Left lung (tissue), 10 donors: Measurements from ENCODE around the gene WDFY1. TPM values are rescaled to one million over a fixed set of nuclear protein-coding genes. Genes with fewer than 3 reads are reported as not detected.

Source experiments
- ATAC-seq: fragments of 200-7000 bp; cut with Tn5 transposase; one replicate; pipeline ENCODE4 v1.9.1; 2020; ENCODE audit warnings: moderate library complexity
- DNase-seq, 4 donors: peaks; one replicate each; pipeline ENCODE4 v3.0.0-alpha.2; 2013 to 2020
- H3K27ac ChIP-seq, 2 donors: fragments of 200-600 bp; sonication (generic) in 1 of 2; one replicate each; pipeline versions ENCODE4 v1.5.0 to v1.8.0; 2020 to 2021
- H3K27me3 ChIP-seq, 2 donors: fragments of 200-600 bp; sonication (generic) in 1 of 2; one replicate each; pipeline versions ENCODE4 v1.5.0 to v1.8.0; 2020 to 2021
- H3K36me3 ChIP-seq, 2 donors: fragments of 200-600 bp; sonication (generic) in 1 of 2; one replicate each; pipeline versions ENCODE4 v1.5.0 to v1.8.0; 2020 to 2021
- H3K4me1 ChIP-seq, 2 donors: fragments of 200-600 bp; one replicate each; pipeline ENCODE4 v1.8.0; 2021
- H3K4me3 ChIP-seq, 2 donors: fragments of 200-600 bp; sonication (generic) in 1 of 2; one replicate each; pipeline versions ENCODE4 v1.5.0 to v1.8.0; 2020 to 2021; ENCODE audit warnings: mild to moderate bottlenecking in 1 of 2
- H3K9me3 ChIP-seq, 2 donors: fragments of 200-600 bp; sonication (generic) in 1 of 2; one replicate each; pipeline versions ENCODE4 v1.5.0 to v1.8.0; 2020 to 2021
- intact Hi-C, 2 donors: fragments of 100-400 bp; cut with DNase I; formaldehyde crosslinking; loops; one replicate each; pipeline versions ENCODE4 v1.11.2 to v1.14.2; 2022
- polyA plus RNA-seq, 6 donors: library from polyadenylated mRNA; unstranded; fragments of 120-200 nt; gene quantifications; one replicate each; pipeline ENCODE4 v1.2.1, GENCODE V29; 2013; ENCODE audit not compliant: insufficient read length in 6 of 6
- total RNA-seq, 2 donors: library from RNA; stranded (reverse); fragmentation: NEBNext Ultra II Directional; extraction: Animal tissue kit (Norgen Biotek cat#: 25700); gene quantifications; one replicate each; pipeline ENCODE4 v1.2.1, GENCODE V29; 2021
- TF ChIP-seq, protein P1 (sequence below), 2 donors: fragments of 200-600 bp; sonication (generic) in 1 of 2; IDR thresholded peaks; one replicate each; pipeline versions ENCODE4 v1.5.0 to v1.8.0; 2021; ENCODE audit warnings: antibody characterized with exemption in 2 of 2
- donor health status: DM: no; HTN: yes; CAD: no.
- donor health status: DM: no; HTN: no; CAD: no.

The WDFY1 gene
- total and polyA plus RNA-seq, 8 donors: 45.5 to 71.9 (median 67.5) TPM

DNA sequence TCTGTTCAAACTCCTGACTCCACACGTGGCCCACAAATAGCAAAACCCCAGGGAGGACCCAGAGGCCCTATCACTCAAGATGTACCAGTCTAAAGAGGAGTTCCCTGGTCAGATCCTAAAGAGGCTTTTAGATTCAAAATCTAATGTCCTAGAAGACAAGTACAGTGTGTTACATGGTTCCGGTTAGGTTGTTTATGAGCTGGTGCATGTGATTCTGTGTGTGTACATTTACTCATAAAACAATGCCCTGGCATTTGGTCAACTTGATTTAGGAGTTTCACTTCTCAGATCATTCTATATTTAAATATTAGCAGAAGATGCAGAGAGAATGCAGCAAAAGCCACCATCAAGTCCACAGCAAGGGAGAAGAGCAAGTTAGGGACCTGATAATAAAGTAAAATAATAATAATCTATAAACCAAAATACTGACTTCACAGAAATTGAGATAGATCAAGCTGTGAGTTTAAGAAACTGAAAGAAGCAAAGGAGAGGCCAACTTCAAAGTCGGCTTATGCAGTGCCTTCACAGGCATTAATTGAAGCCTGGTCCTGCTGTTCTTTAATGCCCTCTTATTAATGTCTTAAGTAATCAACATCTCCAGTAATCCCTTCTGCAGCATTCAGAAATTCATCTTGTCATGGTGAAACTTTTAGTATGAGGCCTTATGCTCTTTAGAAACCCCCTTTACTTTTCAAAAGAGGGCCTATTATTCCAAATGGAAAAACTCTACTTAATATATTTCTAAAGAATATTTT is 103.5 kb downstream of the WDFY1 start:
- TF ChIP-seq, protein P1, sequence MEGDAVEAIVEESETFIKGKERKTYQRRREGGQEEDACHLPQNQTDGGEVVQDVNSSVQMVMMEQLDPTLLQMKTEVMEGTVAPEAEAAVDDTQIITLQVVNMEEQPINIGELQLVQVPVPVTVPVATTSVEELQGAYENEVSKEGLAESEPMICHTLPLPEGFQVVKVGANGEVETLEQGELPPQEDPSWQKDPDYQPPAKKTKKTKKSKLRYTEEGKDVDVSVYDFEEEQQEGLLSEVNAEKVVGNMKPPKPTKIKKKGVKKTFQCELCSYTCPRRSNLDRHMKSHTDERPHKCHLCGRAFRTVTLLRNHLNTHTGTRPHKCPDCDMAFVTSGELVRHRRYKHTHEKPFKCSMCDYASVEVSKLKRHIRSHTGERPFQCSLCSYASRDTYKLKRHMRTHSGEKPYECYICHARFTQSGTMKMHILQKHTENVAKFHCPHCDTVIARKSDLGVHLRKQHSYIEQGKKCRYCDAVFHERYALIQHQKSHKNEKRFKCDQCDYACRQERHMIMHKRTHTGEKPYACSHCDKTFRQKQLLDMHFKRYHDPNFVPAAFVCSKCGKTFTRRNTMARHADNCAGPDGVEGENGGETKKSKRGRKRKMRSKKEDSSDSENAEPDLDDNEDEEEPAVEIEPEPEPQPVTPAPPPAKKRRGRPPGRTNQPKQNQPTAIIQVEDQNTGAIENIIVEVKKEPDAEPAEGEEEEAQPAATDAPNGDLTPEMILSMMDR (IDR thresholded peaks at IDR 0.05): no peak
- peaks cover 2 to 4% of the 10 kb centered on the region in 2 donors for H3K4me1 ChIP-seq
- H3K27ac ChIP-seq: peak overlapping the region in 1 of 2 donors; percentile 13
- no peak for ATAC-seq
- no peak overlapping the region for H3K4me3 ChIP-seq
- intact Hi-C loops: no loop called here
- no peaks in the 10 kb centered on the region for H3K36me3 ChIP-seq
- no peak for DNase-seq
- H3K27me3 ChIP-seq: no peaks in the 10 kb centered on the region
- no peaks in the 10 kb centered on the region for H3K9me3 ChIP-seq

DNA sequence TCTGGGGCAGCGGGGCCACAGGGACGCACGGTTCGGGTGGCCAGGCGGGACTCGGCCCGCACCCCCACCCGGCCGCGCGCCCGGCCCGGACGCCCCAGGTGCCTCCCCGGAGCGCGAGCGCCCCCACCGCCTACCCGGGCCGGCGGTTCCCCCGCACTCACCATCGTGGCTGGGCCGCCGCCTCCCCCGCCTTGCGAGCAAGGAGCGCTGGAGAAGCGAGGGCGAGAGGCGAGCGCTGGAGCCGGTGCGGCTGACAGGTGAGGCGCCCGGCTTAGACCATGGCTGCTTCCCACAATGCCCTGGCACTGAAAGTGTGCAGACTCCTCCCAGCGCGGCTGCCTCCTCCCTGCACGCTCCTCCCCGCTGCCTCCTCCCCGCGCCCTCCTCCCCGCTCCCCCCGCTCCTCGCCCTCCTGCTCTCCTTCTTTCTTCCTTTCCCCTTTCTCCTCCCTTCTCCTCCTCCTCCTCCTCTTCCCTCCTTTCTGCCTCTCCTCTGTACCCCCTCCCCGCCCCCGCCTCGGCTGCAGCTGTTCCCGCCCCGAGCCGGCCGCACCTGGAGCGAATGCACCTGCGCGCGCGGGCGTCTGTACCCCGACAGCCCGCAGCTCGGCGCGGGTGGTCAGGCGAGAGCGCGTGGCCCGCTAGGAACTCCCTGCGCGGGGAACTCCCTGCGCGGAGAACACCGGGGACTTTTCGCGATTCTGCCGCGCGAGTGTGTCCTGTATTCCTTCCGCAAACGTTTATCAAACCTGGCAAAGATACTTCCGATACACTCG is 107.7 kb downstream of the WDFY1 start, which contains the start of gene AP1S3:
Gene AP1S3, minus strand, starts transcription at position 296 of the 775 bp plus-strand sequence. Its CDS starts 132 bp downstream, at position 164.
- H3K4me1 ChIP-seq: peaks cover 5 to 14% of the 10 kb centered on the region in 2 donors
- peak; percentile 33 to 91 (median 77) for DNase-seq
- H3K27ac ChIP-seq: peak within 1 kb of the TSS; percentile 69 to 70
- peak; percentile 97 for ATAC-seq
- intact Hi-C loops: no loop called here
- peak within 1 kb of the TSS; percentile 57 to 61 for H3K4me3 ChIP-seq
- no peaks in the 10 kb centered on the region for H3K27me3 ChIP-seq
- TF ChIP-seq, protein P1 (IDR thresholded peaks at IDR 0.05): no peak
- no peaks in the 10 kb centered on the region for H3K36me3 ChIP-seq
- H3K9me3 ChIP-seq: no peaks in the 10 kb centered on the region

DNA sequence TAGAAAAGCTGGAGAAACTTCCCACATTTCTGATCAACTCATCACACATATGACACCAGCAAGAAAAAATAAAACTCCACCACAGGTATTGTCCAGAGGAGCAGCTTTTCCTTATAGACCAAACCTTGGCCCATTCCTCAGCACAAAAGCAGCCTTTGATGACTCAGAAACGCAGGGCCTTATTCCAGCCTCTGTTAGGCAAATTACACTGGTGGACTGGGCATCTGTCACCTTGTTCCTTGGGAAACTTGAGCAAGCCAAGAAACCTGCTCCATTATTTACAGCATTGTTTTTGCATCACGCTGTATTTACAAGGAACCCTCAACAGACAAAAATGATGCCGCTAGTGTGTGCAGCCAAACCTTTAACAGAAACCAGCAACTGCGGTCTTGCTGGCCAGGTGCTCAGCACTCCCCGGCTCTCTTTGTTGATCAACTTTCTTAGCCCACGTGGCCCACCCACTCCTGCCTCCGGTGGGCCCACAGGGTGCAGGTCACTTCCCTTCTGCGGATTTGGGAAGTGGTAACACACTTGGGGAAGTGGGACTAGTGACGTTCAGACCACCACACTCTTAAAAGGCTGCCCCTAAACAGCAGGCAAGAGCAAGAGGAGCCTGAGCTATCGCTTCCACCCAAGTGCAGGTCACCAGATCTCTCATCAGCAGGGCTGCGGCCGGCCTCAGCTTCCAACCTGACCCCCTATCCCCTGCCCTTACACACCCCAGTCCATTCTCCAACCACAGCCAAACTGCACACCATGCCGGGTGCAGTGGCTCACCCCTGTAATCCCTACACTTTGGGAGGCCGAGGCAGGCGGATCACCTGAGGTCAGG is 109.2 kb downstream of the WDFY1 start:
- intact Hi-C loops: no loop called here
- H3K4me3 ChIP-seq: peak overlapping the region in 1 of 2 donors; percentile 61
- peaks cover 5 to 14% of the 10 kb centered on the region in 2 donors for H3K4me1 ChIP-seq
- DNase-seq: no peak
- H3K27ac ChIP-seq: no peak overlapping the region
- no peaks in the 10 kb centered on the region for H3K9me3 ChIP-seq
- no peaks in the 10 kb centered on the region for H3K36me3 ChIP-seq
- no peaks in the 10 kb centered on the region for H3K27me3 ChIP-seq
- ATAC-seq: no peak
- TF ChIP-seq, protein P1 (IDR thresholded peaks at IDR 0.05): no peak

DNA sequence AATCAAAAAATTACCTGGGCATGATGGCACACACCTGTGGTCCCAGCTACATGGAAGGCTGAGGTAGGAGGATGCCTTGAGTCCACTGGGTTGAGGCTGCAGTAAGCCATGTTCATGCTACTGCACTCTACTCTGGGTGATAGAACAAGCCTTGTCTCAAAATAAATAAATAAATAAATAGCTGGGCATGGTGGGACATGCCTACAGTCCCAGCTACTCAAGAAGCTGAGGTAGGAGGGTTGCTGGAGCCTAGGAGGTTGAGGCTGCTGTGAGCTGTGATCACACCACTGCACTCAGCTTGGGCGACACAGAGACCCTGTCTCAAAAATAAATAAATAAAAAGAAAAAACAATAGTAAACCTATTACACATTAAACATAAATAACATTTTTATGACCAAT is 110.7 kb downstream of the WDFY1 start:
- Histone ChIP-seq H3K27me3 (no peaks in the 10 kb centered on the region), H3K27ac (no peak overlapping the region), H3K9me3 (no peaks in the 10 kb centered on the region), H3K4me3 (no peak overlapping the region), H3K4me1 (peaks cover 5 to 14% of the 10 kb centered on the region in 2 donors), H3K36me3 (no peaks in the 10 kb centered on the region)
- intact Hi-C loops: no loop called here
- DNase-seq (no peak), ATAC-seq (no peak)
- TF ChIP-seq, protein P1 (IDR thresholded peaks at IDR 0.05): no peak
